ENCODE measurements around the gene AHDC1.

- TF ChIP-seq ZNF532 (CRISPR knock-in tag; IDR thresholded peaks at IDR 0.05; ENCODE audit: borderline replicate concordance) (no peak), CTCF (IDR thresholded peaks at IDR 0.05) (no peak), ZNF121 (CRISPR knock-in tag; IDR thresholded peaks at IDR 0.05) (no peak), AFF4 (CRISPR knock-in tag; IDR thresholded peaks at IDR 0.05; ENCODE audit: borderline replicate concordance) (no peak), IRF2 (CRISPR knock-in tag; IDR thresholded peaks at IDR 0.05; ENCODE audit: borderline replicate concordance, low read depth) (no peak), SP1 (CRISPR knock-in tag; conservative IDR thresholded peaks at IDR 0.05) (no peak), MYBL2 (CRISPR knock-in tag; IDR thresholded peaks at IDR 0.05) (no peak)
- TF ChIP-seq, protein P1, sequence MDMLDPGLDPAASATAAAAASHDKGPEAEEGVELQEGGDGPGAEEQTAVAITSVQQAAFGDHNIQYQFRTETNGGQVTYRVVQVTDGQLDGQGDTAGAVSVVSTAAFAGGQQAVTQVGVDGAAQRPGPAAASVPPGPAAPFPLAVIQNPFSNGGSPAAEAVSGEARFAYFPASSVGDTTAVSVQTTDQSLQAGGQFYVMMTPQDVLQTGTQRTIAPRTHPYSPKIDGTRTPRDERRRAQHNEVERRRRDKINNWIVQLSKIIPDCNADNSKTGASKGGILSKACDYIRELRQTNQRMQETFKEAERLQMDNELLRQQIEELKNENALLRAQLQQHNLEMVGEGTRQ (CRISPR knock-in tag; IDR thresholded peaks at IDR 0.05), result no peak
- TF ChIP-seq, protein P2, sequence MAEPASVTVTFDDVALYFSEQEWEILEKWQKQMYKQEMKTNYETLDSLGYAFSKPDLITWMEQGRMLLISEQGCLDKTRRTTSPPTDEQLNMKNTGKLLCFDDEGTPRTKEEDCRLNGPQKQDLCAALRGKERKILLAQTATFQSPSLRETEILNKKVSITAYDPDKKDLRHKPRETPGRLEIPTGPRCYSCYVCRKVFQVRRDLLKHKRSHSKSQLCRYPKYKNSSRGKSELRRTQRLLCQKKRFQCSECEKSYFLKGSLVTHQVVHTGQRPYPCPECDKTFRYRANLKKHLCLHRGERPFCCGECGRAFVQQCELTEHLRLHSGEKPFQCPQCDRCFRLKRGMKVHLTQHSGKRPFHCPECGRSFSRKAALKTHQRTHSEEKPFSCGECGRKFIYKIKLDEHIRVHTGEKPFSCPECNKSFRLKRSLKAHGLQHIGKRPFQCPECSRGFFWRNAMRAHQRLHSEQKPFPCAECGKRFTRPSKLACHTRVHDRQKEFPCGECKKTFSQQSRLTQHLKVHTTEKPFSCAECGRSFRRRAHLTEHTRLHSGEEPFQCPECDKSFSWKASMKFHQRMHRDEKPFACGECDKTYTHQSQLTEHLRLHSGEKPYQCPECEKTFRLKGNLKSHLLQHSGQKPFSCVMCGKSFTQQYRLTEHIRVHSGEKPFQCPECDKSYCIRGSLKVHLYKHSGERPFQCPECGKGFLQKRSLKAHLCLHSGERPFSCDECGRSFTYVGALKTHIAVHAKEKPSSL (CRISPR knock-in tag; conservative IDR thresholded peaks at IDR 0.05), result no peak
Observed at GRCh38 chr1:27545271-27545670, 58.7 kb downstream of the AHDC1 start.

All from WTC11 (cell line).